BLaER1 (cell line): ENCODE results near the gene PPP1R13L.
A peak's percentile ranks its signal among the peaks of the same experiment; 100 is the strongest.

Experiments used
- H3K27ac ChIP-seq: shearing (Covaris generic); formaldehyde crosslinking; 2 replicates; pipeline ENCODE4 v1.8.1; 2022
- H3K27me3 ChIP-seq: shearing (Covaris generic); formaldehyde crosslinking; 2 replicates; pipeline ENCODE4 v1.8.1; 2022
- H3K36me3 ChIP-seq: shearing (Covaris generic); formaldehyde crosslinking; 2 replicates; pipeline ENCODE4 v1.8.1; 2022
- H3K4me1 ChIP-seq: shearing (Covaris generic); formaldehyde crosslinking; 2 replicates; pipeline ENCODE4 v1.8.1; 2022
- H3K4me2 ChIP-seq: shearing (Covaris generic); formaldehyde crosslinking; 2 replicates; pipeline ENCODE4 v1.8.1; 2022
- H3K4me3 ChIP-seq: shearing (Covaris generic); formaldehyde crosslinking; 2 replicates; pipeline ENCODE4 v1.8.1; 2022
- H3K9ac ChIP-seq: shearing (Covaris generic); formaldehyde crosslinking; 2 replicates; pipeline ENCODE4 v1.8.1; 2022
- H3K9me3 ChIP-seq: shearing (Covaris generic); formaldehyde crosslinking; 2 replicates; pipeline ENCODE4 v1.8.1; 2022
- H4K20me1 ChIP-seq: shearing (Covaris generic); formaldehyde crosslinking; 2 replicates; pipeline ENCODE4 v1.8.1; 2022
- Cebpa-rat ChIP-seq: shearing (Covaris generic); IDR thresholded peaks from 2 replicates; pipeline ENCODE4 v1.8.1; 2022

Gene PPP1R13L

GRCh38 chr19:45407091-45407375 lies 2.2 kb upstream of the PPP1R13L start:
- H3K36me3 ChIP-seq = peaks cover 29% of the 10 kb centered on the region
- peaks cover 48% of the 10 kb centered on the region for H4K20me1 ChIP-seq
- no peaks in the 10 kb centered on the region for H3K9me3 ChIP-seq
- peak overlapping the region; percentile 100 for H3K9ac ChIP-seq
- H3K27me3 ChIP-seq = peaks cover 33% of the 10 kb centered on the region
- peak overlapping the region; percentile 93 for H3K4me3 ChIP-seq
- H3K27ac ChIP-seq = peak overlapping the region; percentile 100
- H3K4me1 ChIP-seq = peaks cover 49% of the 10 kb centered on the region
- H3K4me2 ChIP-seq = peak overlapping the region; percentile 94
- no peak for TF ChIP-seq Cebpa-rat

- H3K27ac ChIP-seq = peak within 1 kb of the TSS; percentile 100
Measured at GRCh38 chr19:45406226-45407090, 1.6 kb upstream of the PPP1R13L start, which contains the start of gene POLR1G. TSS of gene POLR1G (plus strand) at chr19:45406644. CDS start at chr19:45406697, 53 bp downstream.

GRCh38 chr19:45405435-45406225 lies 761 bp upstream of the PPP1R13L start:
- Histone ChIP-seq H4K20me1 (peaks cover 54% of the 10 kb centered on the region), H3K36me3 (peaks cover 18% of the 10 kb centered on the region), H3K4me3 (peak overlapping the region; percentile 93), H3K4me2 (peak overlapping the region; percentile 94), H3K4me1 (peaks cover 49% of the 10 kb centered on the region), H3K27ac (peak overlapping the region; percentile 100), H3K9me3 (no peaks in the 10 kb centered on the region), H3K27me3 (peaks cover 35% of the 10 kb centered on the region), H3K9ac (peak overlapping the region; percentile 100)
- TF ChIP-seq Cebpa-rat = no peak

More at GRCh38 chr19:45406226-45407090, 1.6 kb upstream of the PPP1R13L start, which contains the start of gene POLR1G:
- H3K4me3 ChIP-seq = peak within 1 kb of the TSS; percentile 93
- peaks cover 35% of the 10 kb centered on the region for H3K27me3 ChIP-seq
- no peaks in the 10 kb centered on the region for H3K9me3 ChIP-seq
- peaks cover 49% of the 10 kb centered on the region for H3K4me1 ChIP-seq
- no peak for TF ChIP-seq Cebpa-rat
- H3K36me3 ChIP-seq = peaks cover 26% of the 10 kb centered on the region
- H3K4me2 ChIP-seq = peak within 1 kb of the TSS; percentile 94
- H3K9ac ChIP-seq = peak within 1 kb of the TSS; percentile 100
- peaks cover 54% of the 10 kb centered on the region for H4K20me1 ChIP-seq

- peak overlapping the region; percentile 94 for H3K4me2 ChIP-seq
- H3K36me3 ChIP-seq = peaks cover 11% of the 10 kb centered on the region
- H3K9ac ChIP-seq = no peak overlapping the region
- H3K27ac ChIP-seq = no peak overlapping the region
- TF ChIP-seq Cebpa-rat = no peak
- H3K27me3 ChIP-seq = peaks cover 35% of the 10 kb centered on the region
- peak overlapping the region; percentile 93 for H3K4me3 ChIP-seq
- peaks cover 42% of the 10 kb centered on the region for H3K4me1 ChIP-seq
- peaks cover 52% of the 10 kb centered on the region for H4K20me1 ChIP-seq
- no peaks in the 10 kb centered on the region for H3K9me3 ChIP-seq
Measured at GRCh38 chr19:45403781-45404556, 900 bp downstream of the PPP1R13L start.

- Histone ChIP-seq H3K4me3 (no peak overlapping the region), H3K27me3 (peaks cover 35% of the 10 kb centered on the region), H4K20me1 (peaks cover 46% of the 10 kb centered on the region), H3K36me3 (peaks cover 4% of the 10 kb centered on the region), H3K4me2 (no peak overlapping the region), H3K9ac (no peak overlapping the region), H3K27ac (no peak overlapping the region), H3K4me1 (peaks cover 42% of the 10 kb centered on the region), H3K9me3 (no peaks in the 10 kb centered on the region)
- no peak for TF ChIP-seq Cebpa-rat
Measured at GRCh38 chr19:45403272-45403671, 1.6 kb downstream of the PPP1R13L start.

GRCh38 chr19:45402298-45403061 lies 2.4 kb downstream of the PPP1R13L start:
- Histone ChIP-seq H4K20me1 (peaks cover 47% of the 10 kb centered on the region), H3K9me3 (no peaks in the 10 kb centered on the region), H3K9ac (no peak overlapping the region), H3K4me3 (no peak overlapping the region), H3K27me3 (peaks cover 35% of the 10 kb centered on the region), H3K4me2 (no peak overlapping the region), H3K4me1 (peaks cover 40% of the 10 kb centered on the region), H3K27ac (no peak overlapping the region), H3K36me3 (no peaks in the 10 kb centered on the region)
- TF ChIP-seq Cebpa-rat = no peak

GRCh38 chr19:45401815-45402214 lies 3.1 kb downstream of the PPP1R13L start:
- Histone ChIP-seq H3K4me3 (no peak overlapping the region), H3K9ac (no peak overlapping the region), H3K9me3 (no peaks in the 10 kb centered on the region), H3K27me3 (peaks cover 35% of the 10 kb centered on the region), H3K4me1 (peaks cover 36% of the 10 kb centered on the region), H4K20me1 (peaks cover 47% of the 10 kb centered on the region), H3K27ac (no peak overlapping the region), H3K36me3 (no peaks in the 10 kb centered on the region), H3K4me2 (no peak overlapping the region)
- TF ChIP-seq Cebpa-rat = no peak

- peaks cover 53% of the 10 kb centered on the region for H4K20me1 ChIP-seq
- H3K9ac ChIP-seq = no peak overlapping the region
- no peak overlapping the region for H3K27ac ChIP-seq
- peaks cover 39% of the 10 kb centered on the region for H3K4me1 ChIP-seq
- H3K4me2 ChIP-seq = no peak overlapping the region
- H3K9me3 ChIP-seq = no peaks in the 10 kb centered on the region
- no peak for TF ChIP-seq Cebpa-rat
- H3K27me3 ChIP-seq = peaks cover 34% of the 10 kb centered on the region
- H3K4me3 ChIP-seq = no peak overlapping the region
- no peaks in the 10 kb centered on the region; the same call in 1 of the 2 replicates for H3K36me3 ChIP-seq
Measured at GRCh38 chr19:45400192-45400591, 4.7 kb downstream of the PPP1R13L start.
